ENCODE data around the gene DPH6.

DPH6 gene

GRCh38 chr15:35540885-35541284, 5.1 kb downstream of the DPH6 start:
- no peak for DNase-seq (ENCODE audit: low spot score)

GRCh38 chr15:35540021-35540420, 5.9 kb downstream of the DPH6 start:
- no peak for DNase-seq (ENCODE audit: low spot score)

GRCh38 chr15:35535365-35535916, 10.5 kb downstream of the DPH6 start:
- DNase-seq (ENCODE audit: low spot score), result no peak

- no peak for DNase-seq (ENCODE audit: low spot score)
Measured at GRCh38 chr15:35533130-35534110, 12.5 kb downstream of the DPH6 start.

- no peak for DNase-seq (ENCODE audit: low spot score)
Measured at GRCh38 chr15:35530698-35531097, 15.3 kb downstream of the DPH6 start.

- DNase-seq (ENCODE audit: low spot score), result no peak
Measured at GRCh38 chr15:35529784-35530183, 16.2 kb downstream of the DPH6 start.

- DNase-seq (ENCODE audit: low spot score), result no peak
Measured at GRCh38 chr15:35522061-35522460, 23.9 kb downstream of the DPH6 start.

GRCh38 chr15:35519541-35520149, 26.3 kb downstream of the DPH6 start:
- DNase-seq (ENCODE audit: low spot score), result peak; percentile 37

- DNase-seq (ENCODE audit: low spot score), result no peak
Measured at GRCh38 chr15:35519052-35519451, 26.9 kb downstream of the DPH6 start.

- DNase-seq (ENCODE audit: low spot score), result no peak
Measured at GRCh38 chr15:35514759-35515158, 31.2 kb downstream of the DPH6 start.

GRCh38 chr15:35507932-35508638, 37.9 kb downstream of the DPH6 start:
- no peak for DNase-seq (ENCODE audit: low spot score)

GRCh38 chr15:35506272-35506870, 39.6 kb downstream of the DPH6 start:
- no peak for DNase-seq (ENCODE audit: low spot score)

- DNase-seq (ENCODE audit: low spot score), result no peak
Measured at GRCh38 chr15:35505809-35506208, 40.2 kb downstream of the DPH6 start.

GRCh38 chr15:35505141-35505540, 40.8 kb downstream of the DPH6 start:
- DNase-seq (ENCODE audit: low spot score), result no peak

GRCh38 chr15:35499723-35500122, 46.2 kb downstream of the DPH6 start:
- DNase-seq (ENCODE audit: low spot score), result no peak

GRCh38 chr15:35496585-35496984, 49.4 kb downstream of the DPH6 start:
- no peak for DNase-seq (ENCODE audit: low spot score)

GRCh38 chr15:35495080-35495479, 50.9 kb downstream of the DPH6 start:
- no peak for DNase-seq (ENCODE audit: low spot score)

GRCh38 chr15:35491999-35492398, 54.0 kb downstream of the DPH6 start:
- DNase-seq (ENCODE audit: low spot score), result no peak

GRCh38 chr15:35491173-35491572, 54.8 kb downstream of the DPH6 start:
- no peak for DNase-seq (ENCODE audit: low spot score)

GRCh38 chr15:35490511-35490910, 55.5 kb downstream of the DPH6 start:
- DNase-seq (ENCODE audit: low spot score), result no peak

GRCh38 chr15:35487417-35487816, 58.5 kb downstream of the DPH6 start:
- DNase-seq (ENCODE audit: low spot score), result no peak

GRCh38 chr15:35486296-35486695, 59.7 kb downstream of the DPH6 start:
- no peak for DNase-seq (ENCODE audit: low spot score)

Data from CD4-positive, alpha-beta T cell treated with Interleukin-15 for 4 hours (primary cell).